GM20431 (cell line): ENCODE data around the gene LARGE1.

ENCODE experiments used
- in situ Hi-C: fragments of 300-500 bp; cut with MseI, MboI; formaldehyde crosslinking; loops from one replicate; pipeline ENCODE4 v1.15.0; 2020; ENCODE audit warnings: low sequenced_read_pairs; ENCODE audit not compliant: unreplicated experiment

The LARGE1 gene

DNA sequence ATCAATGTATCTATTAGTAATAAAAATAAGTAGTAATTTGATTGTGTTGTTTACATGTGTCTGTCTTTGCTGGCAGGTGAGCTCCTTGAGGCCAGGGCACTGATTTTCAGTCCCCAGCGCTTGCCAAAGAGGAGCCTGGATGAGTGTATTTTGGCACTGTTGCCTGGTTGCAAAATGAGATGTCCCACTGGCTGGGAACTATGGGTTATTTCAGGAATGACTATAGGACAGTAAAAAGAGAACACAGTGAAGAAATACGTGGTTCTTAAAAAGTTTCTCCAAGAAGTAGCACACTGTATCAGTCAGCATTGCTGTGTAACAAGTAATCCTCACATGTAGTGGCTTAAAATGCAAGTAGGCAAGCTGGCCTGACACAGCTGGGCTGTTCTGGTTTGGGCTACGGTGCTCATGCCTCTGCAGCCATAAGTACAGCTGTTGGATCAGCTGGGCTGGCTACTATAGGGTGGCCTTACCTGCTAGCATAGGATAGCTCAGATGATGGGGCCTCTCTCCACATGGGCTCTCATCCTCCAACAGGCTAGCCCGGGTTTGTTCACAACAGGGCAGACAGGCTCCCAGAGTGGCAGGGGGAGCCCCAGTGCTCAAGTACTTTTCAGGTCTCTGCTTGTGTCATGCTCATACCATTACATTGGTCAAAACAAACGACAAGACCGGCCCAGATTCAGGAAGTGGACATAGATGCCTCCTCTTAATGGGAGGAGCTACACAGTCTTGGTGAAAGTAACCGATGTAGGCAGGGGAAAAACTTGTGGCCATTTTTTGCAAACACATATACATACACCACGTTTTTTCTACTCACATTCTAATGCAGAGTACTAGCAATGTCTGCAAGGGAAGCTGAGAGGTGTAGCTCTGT lies 399.1 kb downstream of the LARGE1 start:
- in situ Hi-C loops, result loop anchor here (10.0 to 25.0 kb wide), 2 partner anchors 54 to 209 kb away; no protein-coding TSS in a partner anchor

DNA sequence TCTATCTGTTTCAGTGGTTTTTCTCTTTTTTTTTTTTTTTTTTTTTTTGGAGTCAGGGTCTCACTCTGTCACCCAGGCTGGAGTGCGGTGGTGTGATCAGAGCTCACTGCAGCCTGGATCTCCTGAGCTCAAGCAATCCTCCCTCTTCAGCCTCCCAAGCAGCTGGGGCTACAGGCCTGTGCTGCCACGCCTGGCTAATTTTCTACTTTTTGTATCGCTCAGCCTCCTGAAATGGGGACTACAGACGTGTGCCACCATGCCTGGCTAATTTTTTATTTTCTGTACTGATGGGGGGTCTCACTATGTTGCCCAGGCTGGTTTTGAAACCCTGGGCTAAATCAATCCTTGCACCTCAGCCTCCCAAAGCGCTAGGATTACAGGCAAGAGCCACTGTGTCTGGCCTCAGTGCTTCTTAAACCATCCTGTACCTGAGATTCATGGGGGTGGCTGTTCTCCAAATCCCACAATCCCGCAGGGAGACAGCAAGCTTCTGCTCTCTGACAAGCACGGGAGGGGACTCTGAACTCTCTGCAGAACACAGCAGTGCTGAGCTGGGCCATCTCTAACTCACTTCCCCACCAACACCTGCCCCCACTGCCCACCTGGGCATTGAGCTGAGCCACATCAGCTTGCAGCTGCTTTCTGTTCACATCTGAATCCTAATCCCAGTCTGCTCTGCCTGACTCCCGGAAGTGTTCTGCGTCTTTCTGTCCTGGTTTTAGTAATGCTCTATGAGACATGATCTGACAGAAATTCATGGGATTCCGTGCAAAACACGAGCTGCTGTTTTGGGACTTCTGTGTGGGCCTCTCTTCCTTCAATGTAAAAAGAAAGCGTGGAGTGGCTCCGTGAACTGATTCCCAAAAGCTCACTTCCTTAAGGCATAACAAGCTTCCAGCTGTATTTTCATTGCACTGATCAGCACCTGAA lies 400.0 kb downstream of the LARGE1 start:
- in situ Hi-C loops, result loop anchor here (10.0 to 25.0 kb wide), 2 partner anchors 55 to 208 kb away; no protein-coding TSS in a partner anchor

DNA sequence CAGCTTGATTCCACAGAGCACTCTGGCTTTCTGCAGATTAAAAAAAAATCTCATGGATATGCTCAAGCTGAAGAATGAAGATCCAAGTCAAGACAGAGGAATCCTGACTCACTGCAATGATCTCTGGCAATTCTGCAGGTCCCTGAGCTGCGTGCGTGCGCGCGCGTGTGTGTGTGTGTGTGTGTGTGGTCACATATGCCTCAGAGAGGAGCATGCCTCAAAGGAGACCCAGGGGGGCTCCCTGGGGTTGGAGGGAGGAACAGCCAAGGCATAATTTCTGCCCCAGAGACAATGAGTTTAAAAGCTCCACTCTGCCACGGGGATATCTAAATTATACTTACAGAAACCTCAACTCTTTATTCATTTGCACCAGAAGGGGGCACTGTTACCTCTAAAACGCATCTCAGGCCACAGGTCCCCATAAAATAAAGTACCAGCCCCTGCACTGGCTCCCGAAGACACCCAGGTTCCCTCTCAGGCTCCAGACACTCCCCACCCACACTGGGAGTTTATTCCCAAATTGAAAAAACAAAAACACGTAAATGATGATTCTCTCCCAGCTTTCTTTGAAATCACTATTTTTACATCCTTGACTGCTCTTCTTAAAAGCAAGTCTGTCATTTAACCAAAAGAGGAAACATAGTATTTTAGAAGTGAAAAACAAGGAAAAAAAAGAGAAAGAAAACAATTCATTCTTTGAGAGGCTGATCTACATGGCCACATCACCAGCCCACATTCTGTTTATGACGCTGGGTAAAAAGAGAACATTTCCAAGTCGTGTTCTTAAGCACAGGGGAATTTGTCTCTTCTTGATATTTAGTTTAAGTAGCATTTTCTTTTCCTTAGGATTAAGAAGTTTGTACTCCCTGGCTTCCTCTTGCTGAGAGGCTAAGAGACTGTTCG lies 401.0 kb downstream of the LARGE1 start:
- in situ Hi-C loops, result loop anchor here (25.0 kb wide), 1 partner anchor 207 kb away; no protein-coding TSS in a partner anchor

- in situ Hi-C loops, result loop anchor here (25.0 kb wide), 1 partner anchor 206 kb away; no protein-coding TSS in a partner anchor
Observed at GRCh38 chr22:33518405-33518804, 401.9 kb downstream of the LARGE1 start.

- in situ Hi-C loops, result loop anchor here (25.0 kb wide), 1 partner anchor 203 kb away; no protein-coding TSS in a partner anchor
Observed at GRCh38 chr22:33515795-33516194, 404.5 kb downstream of the LARGE1 start.

DNA sequence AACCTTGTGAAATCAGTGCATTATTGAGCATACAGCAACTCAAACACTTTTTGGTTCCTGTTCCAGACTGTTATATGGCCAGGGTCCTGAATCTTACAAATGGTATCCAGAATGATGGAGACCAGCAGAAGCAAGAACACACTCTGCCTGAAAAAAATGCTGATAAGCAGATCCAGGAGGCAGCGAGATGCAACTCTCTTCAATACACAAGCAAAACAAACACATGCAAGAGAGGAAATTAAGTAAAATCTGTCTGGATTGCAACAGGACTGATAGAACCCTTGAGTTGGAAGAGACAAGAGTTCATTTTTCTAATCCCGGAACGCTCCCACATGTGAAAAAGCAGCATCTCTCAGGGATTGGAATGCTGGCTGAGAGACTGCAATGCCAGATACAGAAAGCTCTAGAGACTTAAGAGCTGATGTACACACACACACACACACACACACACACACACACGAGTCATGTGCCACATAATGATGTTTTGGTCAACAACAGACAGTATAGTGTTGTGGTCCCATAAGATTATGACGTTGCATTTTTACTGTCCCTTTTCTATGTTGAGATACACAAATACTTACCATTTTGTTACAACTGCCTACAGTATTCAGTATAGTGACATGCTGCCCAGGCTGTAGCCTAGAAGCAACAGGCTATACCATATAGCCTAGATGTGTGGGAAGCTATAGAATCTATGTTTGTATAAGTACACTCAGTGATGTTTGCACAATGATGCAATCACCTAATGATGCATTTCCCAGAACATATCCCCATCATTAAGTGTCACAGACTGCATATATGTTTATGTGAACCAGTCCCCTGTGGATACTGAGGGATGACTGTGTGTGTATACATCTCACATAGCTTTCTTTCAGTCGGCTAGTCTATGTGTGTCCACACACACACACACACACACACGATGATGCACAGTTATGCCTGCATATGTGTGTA lies 406.6 kb downstream of the LARGE1 start:
- in situ Hi-C loops, result loop anchor here (25.0 kb wide), 1 partner anchor 201 kb away; no protein-coding TSS in a partner anchor

GRCh38 chr22:33512908-33513307 lies 407.4 kb downstream of the LARGE1 start:
- in situ Hi-C loops, result loop anchor here (25.0 kb wide), 1 partner anchor 201 kb away; no protein-coding TSS in a partner anchor

DNA sequence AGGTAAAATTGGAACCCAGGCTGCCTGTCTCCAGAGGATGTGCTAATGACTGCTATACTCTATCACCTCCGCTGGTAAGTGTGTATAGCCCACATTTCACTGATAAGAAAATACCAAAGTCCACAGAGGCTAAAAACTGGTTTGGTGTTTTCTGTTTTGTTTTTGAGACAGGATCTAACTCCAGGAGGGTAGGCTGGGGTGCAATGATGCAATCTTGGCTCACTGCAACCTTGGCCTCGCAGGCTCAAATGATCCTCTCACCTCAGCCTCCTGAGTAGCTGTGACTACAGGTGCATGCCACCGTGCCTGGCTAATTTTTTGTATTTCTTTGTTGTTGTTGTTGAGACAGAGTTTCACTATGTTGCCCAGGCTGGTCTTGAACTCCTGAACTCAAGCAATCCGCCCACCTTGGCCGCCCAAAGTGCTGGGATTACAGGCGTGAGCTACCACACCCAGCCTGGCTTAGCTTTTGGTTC lies 409.8 kb downstream of the LARGE1 start:
- in situ Hi-C loops, result loop anchor here (25.0 kb wide), 1 partner anchor 198 kb away; no protein-coding TSS in a partner anchor

DNA sequence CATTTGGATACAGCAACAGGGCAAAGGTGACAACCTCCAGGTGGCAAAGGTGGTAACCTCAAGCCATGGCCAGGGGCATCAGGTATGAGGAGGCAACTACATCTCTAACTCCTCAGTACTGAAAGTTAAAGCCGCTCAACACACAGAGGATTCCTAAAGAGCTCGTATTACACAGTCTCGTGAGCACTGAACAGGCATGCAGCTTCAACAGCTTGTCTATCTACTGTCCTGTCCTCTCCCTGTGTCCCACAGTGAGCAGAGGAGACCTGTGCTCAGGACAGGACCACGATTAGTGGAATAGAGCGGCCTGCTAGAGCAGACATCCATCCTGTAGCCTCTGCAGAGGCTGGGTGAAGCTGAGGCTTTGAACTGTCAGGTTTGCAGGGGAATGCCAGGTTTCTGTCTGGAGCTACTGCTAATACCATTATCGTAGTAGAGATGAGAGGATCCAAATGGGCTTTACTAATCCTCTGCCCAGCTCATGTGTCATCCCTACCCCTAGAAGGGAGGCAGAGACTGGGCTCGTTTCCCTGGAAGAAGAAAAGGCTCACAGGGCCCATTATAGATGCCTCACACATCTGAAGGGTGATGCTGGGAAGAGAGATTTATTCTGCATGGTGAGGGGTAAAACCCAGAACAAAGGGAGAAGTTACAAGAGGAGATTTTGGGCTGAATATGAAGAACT lies 415.2 kb downstream of the LARGE1 start:
- in situ Hi-C loops, result loop anchor here (25.0 kb wide), 1 partner anchor 193 kb away; no protein-coding TSS in a partner anchor

GRCh38 chr22:33496112-33496511 lies 424.2 kb downstream of the LARGE1 start:
- in situ Hi-C loops, result no loop called here

DNA sequence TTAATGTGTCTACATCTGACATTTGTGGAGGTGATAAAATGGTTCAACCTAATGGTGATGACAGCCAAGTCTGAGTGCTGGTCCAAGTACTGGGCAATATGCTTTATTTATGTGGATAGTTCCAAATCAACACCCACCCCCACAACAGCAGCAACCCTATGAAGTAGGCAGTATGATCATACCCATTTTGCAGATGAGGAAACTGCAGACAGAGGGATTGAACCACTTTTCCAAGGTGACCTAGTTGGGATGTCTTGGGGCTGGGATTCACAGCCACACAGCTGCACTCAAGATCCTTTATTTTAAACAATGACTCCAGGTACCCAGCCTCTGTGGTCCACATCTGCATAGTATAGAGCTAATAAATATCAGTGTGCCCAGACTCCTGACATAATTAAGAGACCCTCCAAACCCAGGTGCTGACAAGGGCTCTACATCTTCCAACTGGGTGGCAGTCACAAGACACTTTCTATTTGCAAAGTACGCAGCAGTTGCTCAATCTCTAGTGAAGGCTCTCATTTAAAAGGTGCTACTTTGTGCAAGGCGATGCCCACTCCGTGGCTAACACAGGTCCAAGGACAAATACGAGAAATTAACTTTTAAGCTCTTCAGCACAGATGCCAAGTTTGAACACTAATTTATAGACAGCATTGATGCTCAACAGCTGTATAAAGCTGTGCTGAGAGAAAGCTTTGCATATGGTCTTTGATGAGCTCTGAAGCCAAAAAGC lies 426.6 kb downstream of the LARGE1 start:
- in situ Hi-C loops, result no loop called here

DNA sequence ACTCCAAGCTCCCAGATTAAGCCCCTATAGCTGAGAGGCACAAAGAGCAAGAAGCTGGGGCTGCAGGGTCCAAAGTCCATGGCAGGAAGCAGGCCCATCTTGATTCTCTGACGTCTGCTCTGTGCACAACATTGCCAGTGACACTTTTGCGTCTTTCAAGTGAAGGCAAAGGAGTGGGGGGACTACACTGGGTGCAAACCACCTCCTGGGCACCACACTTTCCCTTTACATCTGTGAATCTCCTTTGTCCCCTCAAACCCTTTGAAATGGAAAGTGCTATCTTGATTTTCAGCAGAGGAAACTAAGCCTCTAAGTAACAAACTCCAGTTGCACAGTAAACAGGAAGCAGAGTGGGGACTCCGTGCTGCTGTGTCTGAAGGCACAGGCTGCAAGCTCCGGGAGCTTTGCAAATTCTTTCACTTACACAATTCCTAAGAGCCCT lies 428.0 kb downstream of the LARGE1 start:
- in situ Hi-C loops, result no loop called here

- in situ Hi-C loops, result no loop called here
Observed at GRCh38 chr22:33487041-33487716, 433.1 kb downstream of the LARGE1 start.

DNA sequence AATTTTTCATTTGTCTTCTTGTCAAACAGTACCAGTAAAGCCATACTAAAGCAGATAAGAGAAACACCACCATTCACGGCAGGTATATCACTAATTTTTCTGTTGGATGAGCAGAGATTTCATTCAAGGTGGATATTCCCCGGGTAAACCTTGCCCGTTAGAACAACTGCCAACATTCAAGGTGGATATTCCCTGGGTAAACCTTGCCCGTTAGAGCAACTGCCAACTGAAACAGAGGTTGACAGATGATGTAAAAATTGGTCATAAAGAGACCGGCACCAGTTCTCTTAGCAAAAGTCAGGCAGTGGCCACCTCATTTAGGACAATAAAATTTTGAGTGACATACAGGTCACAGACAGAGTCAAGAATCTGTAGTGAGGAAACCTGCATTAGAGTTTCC lies 438.7 kb downstream of the LARGE1 start:
- in situ Hi-C loops, result no loop called here

DNA sequence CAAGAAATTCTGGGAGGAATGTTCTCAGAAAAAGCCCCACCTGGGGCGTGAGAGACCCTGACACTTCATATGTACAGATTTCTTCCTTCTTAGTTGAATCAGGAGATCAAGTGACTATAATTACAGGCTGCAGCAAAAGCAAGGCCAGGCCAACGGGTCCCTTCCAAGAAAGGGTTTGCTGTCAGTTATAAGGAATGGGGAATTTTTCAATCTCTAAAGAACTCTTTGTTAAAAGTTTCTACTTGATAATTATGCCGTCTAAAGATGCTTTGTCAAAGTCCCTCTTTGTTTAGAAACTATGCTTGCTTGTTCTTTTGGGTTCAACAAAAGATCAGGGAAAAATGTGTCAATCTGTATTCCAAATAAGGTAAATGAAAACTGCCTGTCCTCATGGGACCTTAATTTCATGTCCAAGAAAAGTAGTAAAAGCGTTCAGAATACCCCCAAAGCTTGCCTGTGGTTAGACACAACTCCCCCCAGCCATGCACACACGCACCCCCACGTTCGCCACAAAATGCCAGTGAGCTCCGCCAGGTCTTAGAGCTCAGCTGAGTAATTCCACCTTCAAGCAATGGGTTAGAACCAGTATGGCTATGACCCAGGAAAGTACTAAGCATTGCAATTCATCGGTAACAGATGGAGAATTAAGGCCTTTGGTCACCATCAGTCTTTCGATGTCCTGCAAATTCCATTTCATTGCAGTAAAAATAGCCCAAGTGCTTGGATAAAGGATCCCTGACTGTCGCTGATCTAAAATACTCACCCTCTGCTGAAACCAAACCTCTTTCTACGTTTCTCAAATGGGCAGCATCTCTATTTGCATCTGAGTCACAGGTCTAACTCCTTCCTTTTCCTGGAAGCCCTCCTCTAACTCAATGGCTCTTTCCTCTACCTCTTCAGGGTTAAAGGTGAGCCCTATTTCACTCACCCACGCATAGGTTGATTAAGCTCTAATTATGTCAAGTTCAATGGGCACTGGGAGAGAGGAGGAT lies 442.9 kb downstream of the LARGE1 start:
- in situ Hi-C loops, result no loop called here
